Measurements from ENCODE around the gene E4F1.

E4F1 gene

DNA sequence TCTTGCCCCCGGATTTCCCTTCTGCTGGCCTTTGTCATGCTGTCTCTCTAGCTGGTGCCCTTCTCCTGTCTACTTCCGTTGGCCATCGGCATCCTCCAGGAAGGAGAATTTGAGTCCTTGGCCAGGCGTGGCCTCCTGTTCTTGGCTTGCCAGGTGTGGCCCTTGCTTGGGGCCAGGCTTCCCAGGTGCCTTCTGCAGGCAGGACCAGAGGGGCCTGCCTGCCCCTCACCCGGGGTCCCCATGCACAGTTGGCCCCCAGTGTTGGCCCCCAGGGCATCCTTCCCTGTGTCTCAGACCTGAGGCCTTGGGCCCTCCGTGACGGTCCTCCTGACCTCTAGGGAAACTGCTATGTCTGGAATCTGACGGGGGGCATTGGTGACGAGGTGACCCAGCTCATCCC lies 15.5 kb upstream of the E4F1 start:
- ChIA-PET CTCF (no interaction called here), POLR2A (no interaction called here)
- no peak for DNase-seq (ENCODE audit: low read depth, low spot score)
- H3K4me3 ChIP-seq (ENCODE audit: low read depth, low read length): no peak overlapping the region
- no peak for TF ChIP-seq CTCF (IDR thresholded peaks at IDR 0.05; ENCODE audit: insufficient read depth, low read length, missing control alignments)

DNA sequence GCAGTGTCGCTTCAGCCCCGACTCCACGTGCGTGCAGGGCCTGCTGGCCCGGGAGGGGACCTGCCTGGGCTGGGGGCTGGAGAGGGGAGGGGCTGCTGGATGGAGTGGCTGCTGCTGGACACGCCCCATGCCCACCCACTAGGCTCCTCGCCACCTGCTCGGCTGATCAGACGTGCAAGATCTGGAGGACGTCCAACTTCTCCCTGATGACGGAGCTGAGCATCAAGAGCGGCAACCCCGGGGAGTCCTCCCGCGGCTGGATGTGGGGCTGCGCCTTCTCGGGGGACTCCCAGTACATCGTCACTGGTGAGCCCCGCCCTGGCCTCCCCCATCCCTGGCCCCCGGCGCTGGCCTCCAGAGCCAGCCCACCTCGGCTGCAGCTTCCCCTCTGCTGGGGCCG lies 15.1 kb upstream of the E4F1 start:
- ChIA-PET POLR2A (interaction anchor here (3.8 kb wide), 1 partner anchor 53 kb away, joined by 17 read pairs; the partner anchor contains the start of gene TRAF7), CTCF (no interaction called here)
- DNase-seq (ENCODE audit: low read depth, low spot score): no peak
- H3K4me3 ChIP-seq (ENCODE audit: low read depth, low read length): no peak overlapping the region
- no peak for TF ChIP-seq CTCF (IDR thresholded peaks at IDR 0.05; ENCODE audit: insufficient read depth, low read length, missing control alignments)

DNA sequence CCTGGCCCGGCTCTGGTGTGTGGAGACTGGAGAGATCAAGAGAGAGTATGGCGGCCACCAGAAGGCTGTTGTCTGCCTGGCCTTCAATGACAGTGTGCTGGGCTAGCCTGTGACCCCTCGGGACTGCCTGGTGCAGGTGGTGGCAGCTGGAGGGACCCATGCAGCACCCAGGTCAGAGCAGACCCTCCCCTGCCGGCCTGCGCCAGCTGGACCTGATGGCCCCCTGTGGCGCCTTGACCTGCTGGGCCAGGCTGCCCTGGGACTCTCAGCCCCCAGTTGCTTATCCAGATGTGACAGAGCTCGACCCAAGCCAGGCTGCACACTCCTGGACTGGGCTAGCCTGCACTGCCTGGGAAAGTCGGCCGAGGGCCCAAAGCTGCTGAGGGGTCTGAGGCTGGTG lies 14.6 kb upstream of the E4F1 start:
- no peak overlapping the region for H3K4me3 ChIP-seq (ENCODE audit: low read depth, low read length)
- no peak for TF ChIP-seq CTCF (IDR thresholded peaks at IDR 0.05; ENCODE audit: insufficient read depth, low read length, missing control alignments)
- ChIA-PET CTCF (no interaction called here), POLR2A (interaction anchor here (3.8 kb wide), 1 partner anchor 54 kb away, joined by 17 read pairs; the partner anchor contains the start of gene TRAF7)
- DNase-seq (ENCODE audit: low read depth, low spot score): no peak

DNA sequence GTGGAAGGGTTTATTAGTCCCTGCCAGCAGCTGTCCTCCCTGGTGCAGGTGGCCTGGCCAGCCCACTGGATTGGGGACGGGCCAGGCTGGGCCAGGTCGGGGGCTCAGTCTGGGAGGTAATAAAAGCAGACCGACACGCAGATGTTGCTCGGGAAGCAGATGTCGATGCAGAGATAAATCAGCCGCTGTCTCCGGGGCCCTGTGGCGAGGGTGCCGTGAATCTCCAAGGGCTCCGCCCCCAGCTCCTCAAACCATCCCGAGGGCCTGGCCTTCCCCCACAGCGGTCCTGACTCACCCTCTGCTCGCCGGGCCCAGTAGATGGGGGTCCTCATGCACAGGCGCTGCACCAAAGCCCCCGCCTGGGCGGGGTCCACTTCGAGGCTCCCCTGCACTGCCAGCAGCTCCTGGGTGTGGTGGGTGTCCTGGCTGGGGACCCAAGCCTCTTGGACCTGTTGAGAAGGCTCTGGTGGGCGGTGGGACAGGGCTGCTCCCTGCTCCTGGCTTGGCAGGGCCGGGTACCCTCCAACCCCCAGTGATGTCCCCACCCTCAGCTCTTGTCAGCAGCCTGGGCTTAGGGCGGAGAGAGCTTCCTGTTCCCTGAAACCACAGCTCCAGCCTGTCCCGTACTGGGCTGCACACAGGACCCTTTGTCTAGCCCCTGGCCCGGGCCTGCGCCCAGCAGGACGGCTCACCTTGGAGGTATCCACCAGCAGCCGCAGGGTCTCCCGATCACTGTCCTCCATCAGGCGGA lies 14.0 kb upstream of the E4F1 start:
- H3K4me3 ChIP-seq (ENCODE audit: low read depth, low read length): no peak overlapping the region
- POLR2A ChIA-PET: interaction anchor here (0.5 to 3.8 kb wide), 2 partner anchors 54 to 335 kb away, joined by 3 to 17 read pairs; partner anchors contain the start of gene TRAF7
- no peak for DNase-seq (ENCODE audit: low read depth, low spot score)
- CTCF ChIA-PET: interaction anchor here (0.8 kb wide), 1 partner anchor 205 kb away, joined by 3 read pairs; no protein-coding TSS in a partner anchor
- TF ChIP-seq CTCF (IDR thresholded peaks at IDR 0.05; ENCODE audit: insufficient read depth, low read length, missing control alignments): no peak

DNA sequence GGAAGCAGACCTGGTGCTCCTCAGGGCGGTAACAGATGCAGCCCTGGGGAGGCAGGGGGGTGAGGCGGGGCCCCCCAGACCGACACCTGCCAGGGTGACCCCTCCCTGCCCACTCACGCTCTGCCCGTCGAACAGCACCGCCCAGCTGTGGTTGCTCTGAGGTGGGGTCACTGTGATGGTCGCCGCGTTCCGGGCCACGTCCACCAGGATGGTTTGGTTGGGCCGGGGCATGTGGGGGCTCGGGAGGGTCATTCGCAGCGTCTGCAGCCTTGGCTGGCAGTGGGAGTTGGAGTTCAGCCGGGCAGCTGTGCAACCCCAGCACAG lies 13.4 kb upstream of the E4F1 start:
- ChIA-PET CTCF (interaction anchor here (0.8 kb wide), 1 partner anchor 206 kb away, joined by 3 read pairs; no protein-coding TSS in a partner anchor), POLR2A (interaction anchor here (0.5 to 3.8 kb wide), 2 partner anchors 55 to 335 kb away, joined by 3 to 17 read pairs; partner anchors contain the start of gene TRAF7)
- TF ChIP-seq CTCF (IDR thresholded peaks at IDR 0.05; ENCODE audit: insufficient read depth, low read length, missing control alignments): no peak
- H3K4me3 ChIP-seq (ENCODE audit: low read depth, low read length): no peak overlapping the region
- DNase-seq (ENCODE audit: low read depth, low spot score): no peak
